ENCODE data around the gene TFCP2L1.

Gene TFCP2L1

DNA sequence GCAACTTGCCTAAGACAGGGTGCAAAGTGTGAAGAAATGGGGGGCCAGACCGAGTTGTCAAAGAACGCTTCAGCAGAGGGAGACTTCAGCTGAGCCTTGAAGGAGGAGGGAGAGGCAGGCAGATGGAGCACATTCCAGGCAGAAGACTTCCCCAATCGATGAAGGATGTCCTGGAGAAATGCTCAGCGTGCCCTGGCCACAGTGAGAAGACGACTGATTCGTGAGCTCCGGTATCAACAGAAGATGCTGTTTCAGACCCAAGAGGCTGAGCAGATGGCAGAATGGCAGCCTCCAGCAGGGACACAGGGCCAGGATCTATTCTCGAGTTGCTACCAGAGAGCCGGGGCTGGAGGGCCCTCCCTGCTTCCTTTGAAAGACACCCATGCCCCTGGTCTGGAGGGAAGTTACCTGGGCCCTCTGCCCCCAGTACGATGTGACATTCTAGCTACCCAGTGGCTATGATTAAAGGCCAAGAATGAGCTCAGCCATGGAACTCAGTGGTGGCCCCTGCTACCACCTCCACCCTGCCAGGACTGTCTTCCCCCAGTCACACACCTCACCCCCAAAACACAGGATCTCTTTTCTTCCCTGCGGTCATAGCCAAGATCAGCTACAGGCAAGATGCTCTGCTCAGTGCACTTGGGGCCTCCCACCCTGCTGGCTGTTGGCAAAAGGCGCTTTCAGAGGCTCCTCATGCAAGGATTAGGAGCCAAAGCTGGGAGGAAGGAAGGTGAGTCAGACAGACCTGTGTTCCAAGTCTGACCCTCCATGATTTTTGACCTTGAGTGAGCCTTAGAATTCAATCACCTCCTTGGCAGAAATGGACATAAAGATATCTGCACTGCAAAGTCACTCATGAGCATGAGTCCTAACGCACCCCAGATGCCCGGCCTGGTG lies 84.3 kb downstream of the TFCP2L1 start:
- ChIA-PET POLR2A (no interaction called here), CTCF (no interaction called here)
- DNase-seq (ENCODE audit: extremely low spot score): no peak
- TF ChIP-seq, protein P1, sequence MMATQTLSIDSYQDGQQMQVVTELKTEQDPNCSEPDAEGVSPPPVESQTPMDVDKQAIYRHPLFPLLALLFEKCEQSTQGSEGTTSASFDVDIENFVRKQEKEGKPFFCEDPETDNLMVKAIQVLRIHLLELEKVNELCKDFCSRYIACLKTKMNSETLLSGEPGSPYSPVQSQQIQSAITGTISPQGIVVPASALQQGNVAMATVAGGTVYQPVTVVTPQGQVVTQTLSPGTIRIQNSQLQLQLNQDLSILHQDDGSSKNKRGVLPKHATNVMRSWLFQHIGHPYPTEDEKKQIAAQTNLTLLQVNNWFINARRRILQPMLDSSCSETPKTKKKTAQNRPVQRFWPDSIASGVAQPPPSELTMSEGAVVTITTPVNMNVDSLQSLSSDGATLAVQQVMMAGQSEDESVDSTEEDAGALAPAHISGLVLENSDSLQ (IDR thresholded peaks at IDR 0.05): no peak
- no peak for TF ChIP-seq FOXK2 (IDR thresholded peaks at IDR 0.05)
- no peak for TF ChIP-seq ELF4 (IDR thresholded peaks at IDR 0.05)
- no peak for TF ChIP-seq ARNT (IDR thresholded peaks at IDR 0.05)
- no peak for TF ChIP-seq TARDBP (IDR thresholded peaks at IDR 0.05)

DNA sequence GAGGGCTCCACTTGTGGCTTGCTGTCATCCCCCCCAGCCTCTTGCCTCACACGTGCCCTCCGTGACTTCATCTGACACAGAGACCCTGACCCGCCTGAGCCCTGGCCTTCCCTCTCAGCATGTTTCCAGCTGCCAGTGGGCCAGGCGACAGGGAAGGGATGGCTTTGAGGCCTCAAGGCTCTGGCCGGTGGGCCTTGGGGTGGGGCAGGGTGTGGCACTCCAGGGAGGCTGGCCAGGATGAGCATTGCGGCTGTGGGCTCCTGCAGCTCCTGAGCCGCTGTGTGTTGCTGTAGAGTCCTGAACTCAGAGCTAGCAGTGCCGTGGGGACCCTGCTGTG lies 85.0 kb downstream of the TFCP2L1 start:
- DNase-seq (ENCODE audit: extremely low spot score): no peak
- CTCF ChIA-PET: no interaction called here
- POLR2A ChIA-PET: no interaction called here
- no peak for TF ChIP-seq LEF1 (IDR thresholded peaks at IDR 0.05; ENCODE audit: borderline replicate concordance)
- no peak for TF ChIP-seq CTBP1 (IDR thresholded peaks at IDR 0.05; ENCODE audit: borderline replicate concordance)
- no peak for TF ChIP-seq ZNF384 (IDR thresholded peaks at IDR 0.05)

DNA sequence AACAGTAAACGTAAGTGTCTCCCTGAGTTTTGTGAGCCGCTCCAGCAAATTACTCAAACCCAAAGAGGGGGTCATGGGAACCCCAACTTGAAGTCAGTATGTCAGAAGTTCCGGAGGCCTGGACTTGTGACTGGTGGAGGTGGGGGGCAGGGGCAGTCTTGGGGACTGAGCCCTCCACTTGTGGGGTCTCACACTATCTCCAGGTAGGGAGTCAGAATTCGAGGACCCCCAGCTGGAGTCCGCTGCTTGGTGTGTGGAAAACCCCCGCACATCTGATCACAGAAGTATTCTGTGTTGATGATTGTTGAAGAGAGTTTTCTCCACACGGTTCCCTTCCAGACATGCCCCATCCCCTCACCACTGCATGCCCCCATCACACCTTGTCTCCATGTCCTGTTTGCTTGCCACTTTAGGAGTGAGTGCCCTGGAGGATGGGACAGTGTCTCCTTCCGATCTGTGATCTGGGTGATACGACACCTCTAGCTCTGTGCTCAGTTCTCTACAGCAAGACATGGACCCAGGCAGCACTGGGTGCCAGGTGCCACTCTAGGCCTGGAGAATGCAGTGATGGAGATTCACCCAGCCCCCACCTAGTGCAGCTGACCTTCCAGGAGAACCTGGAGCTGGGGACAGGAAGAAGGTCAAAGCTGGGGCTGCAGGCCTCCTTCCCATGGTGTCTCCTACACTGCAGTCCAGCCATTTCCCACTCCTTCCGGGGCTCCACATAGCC lies 85.6 kb downstream of the TFCP2L1 start:
- ChIA-PET CTCF (interaction anchor here (0.6 kb wide), 1 partner anchor 1997 kb away, joined by 3 read pairs; no protein-coding TSS in a partner anchor), POLR2A (no interaction called here)
- no peak for TF ChIP-seq TARDBP (IDR thresholded peaks at IDR 0.05)
- TF ChIP-seq BHLHE40 (IDR thresholded peaks at IDR 0.05; ENCODE audit: borderline replicate concordance): no peak
- no peak for TF ChIP-seq ZNF384 (IDR thresholded peaks at IDR 0.05)
- TF ChIP-seq FOXK2 (IDR thresholded peaks at IDR 0.05): no peak
- TF ChIP-seq NFRKB (IDR thresholded peaks at IDR 0.05): no peak
- TF ChIP-seq SP1 (IDR thresholded peaks at IDR 0.05): no peak
- no peak for TF ChIP-seq FOXM1 (IDR thresholded peaks at IDR 0.05; ENCODE audit: borderline replicate concordance)
- TF ChIP-seq CTBP1 (IDR thresholded peaks at IDR 0.05; ENCODE audit: borderline replicate concordance): no peak
- TF ChIP-seq, protein P1 (IDR thresholded peaks at IDR 0.05): no peak
- DNase-seq (ENCODE audit: extremely low spot score): no peak

DNA sequence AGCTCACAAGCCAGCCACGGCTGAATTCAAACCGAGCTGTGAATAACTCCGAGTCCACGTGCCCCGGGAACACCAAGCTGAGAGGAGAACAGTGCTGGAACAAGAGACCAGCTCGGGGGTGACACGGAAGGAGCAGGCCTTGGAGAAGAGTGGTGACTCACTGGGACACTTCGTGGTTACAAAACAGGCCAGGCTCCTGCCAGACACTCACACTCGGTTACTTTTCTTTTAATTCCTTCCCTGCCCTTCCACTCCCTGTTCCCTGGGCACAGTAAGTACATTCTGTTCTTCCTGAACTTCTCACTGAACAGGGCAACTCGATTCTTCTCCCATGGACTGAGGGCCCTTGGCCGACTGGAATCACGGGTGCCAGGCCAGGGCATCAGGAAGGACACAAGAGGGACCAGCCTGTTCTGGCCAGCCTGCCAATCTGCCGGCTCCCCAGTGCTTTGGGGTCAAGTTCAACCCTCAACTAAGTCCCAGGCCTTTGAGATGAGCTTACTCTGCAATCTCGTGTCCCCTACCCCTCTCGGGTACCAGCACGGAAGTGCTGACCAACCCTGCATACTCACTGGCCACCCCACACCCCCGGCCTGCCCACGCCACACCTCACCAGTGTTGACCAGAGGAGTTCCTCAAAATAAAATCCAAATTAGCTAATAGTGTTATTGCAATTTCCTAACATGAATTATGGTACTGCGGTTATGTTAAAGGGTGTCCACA lies 87.5 kb downstream of the TFCP2L1 start:
- DNase-seq (ENCODE audit: extremely low spot score): no peak
- ChIA-PET POLR2A (no interaction called here), CTCF (no interaction called here)
- no peak for TF ChIP-seq SP1 (IDR thresholded peaks at IDR 0.05)
- no peak for TF ChIP-seq ELF4 (IDR thresholded peaks at IDR 0.05)
- no peak for TF ChIP-seq FOXA1 (IDR thresholded peaks at IDR 0.05)
- TF ChIP-seq L3MBTL2 (conservative IDR thresholded peaks at IDR 0.05): no peak
- TF ChIP-seq HDGF (IDR thresholded peaks at IDR 0.05; ENCODE audit: borderline replicate concordance): no peak
- TF ChIP-seq NFRKB (IDR thresholded peaks at IDR 0.05): no peak
- no peak for TF ChIP-seq FOXM1 (IDR thresholded peaks at IDR 0.05; ENCODE audit: borderline replicate concordance)
- no peak for TF ChIP-seq CTBP1 (IDR thresholded peaks at IDR 0.05; ENCODE audit: borderline replicate concordance)
- TF ChIP-seq ARNT (IDR thresholded peaks at IDR 0.05): no peak
- TF ChIP-seq LEF1 (IDR thresholded peaks at IDR 0.05; ENCODE audit: borderline replicate concordance): no peak
- no peak for TF ChIP-seq BHLHE40 (IDR thresholded peaks at IDR 0.05; ENCODE audit: borderline replicate concordance)
- no peak for TF ChIP-seq SUZ12 (IDR thresholded peaks at IDR 0.05)

DNA sequence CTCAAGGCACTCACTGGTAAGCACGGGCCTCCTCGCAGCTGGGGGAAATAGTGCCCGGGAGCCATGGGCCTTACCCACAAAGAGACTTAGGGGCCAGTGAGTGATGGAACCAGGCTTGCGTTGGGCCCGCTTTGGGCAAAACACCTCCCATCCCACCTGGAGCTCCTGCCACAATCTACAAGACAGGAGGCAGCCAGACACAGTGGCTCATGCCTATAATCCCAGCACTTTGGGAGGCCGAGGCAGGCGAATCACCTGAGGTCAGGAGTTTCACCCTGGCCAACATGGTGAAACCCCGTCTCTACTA lies 88.2 kb downstream of the TFCP2L1 start:
- CTCF ChIA-PET: no interaction called here
- POLR2A ChIA-PET: no interaction called here
- TF ChIP-seq CTBP1 (IDR thresholded peaks at IDR 0.05; ENCODE audit: borderline replicate concordance) (no peak), FOXM1 (IDR thresholded peaks at IDR 0.05; ENCODE audit: borderline replicate concordance) (no peak), FOXA1 (IDR thresholded peaks at IDR 0.05) (no peak), SUZ12 (IDR thresholded peaks at IDR 0.05) (no peak), HDGF (IDR thresholded peaks at IDR 0.05; ENCODE audit: borderline replicate concordance) (no peak), ZNF384 (IDR thresholded peaks at IDR 0.05) (no peak), FOXK2 (IDR thresholded peaks at IDR 0.05) (no peak), NFRKB (IDR thresholded peaks at IDR 0.05) (no peak), BHLHE40 (IDR thresholded peaks at IDR 0.05; ENCODE audit: borderline replicate concordance) (no peak), L3MBTL2 (conservative IDR thresholded peaks at IDR 0.05) (no peak), ARNT (IDR thresholded peaks at IDR 0.05) (no peak)
- TF ChIP-seq, protein P1 (IDR thresholded peaks at IDR 0.05): no peak
- DNase-seq (ENCODE audit: extremely low spot score): no peak

DNA sequence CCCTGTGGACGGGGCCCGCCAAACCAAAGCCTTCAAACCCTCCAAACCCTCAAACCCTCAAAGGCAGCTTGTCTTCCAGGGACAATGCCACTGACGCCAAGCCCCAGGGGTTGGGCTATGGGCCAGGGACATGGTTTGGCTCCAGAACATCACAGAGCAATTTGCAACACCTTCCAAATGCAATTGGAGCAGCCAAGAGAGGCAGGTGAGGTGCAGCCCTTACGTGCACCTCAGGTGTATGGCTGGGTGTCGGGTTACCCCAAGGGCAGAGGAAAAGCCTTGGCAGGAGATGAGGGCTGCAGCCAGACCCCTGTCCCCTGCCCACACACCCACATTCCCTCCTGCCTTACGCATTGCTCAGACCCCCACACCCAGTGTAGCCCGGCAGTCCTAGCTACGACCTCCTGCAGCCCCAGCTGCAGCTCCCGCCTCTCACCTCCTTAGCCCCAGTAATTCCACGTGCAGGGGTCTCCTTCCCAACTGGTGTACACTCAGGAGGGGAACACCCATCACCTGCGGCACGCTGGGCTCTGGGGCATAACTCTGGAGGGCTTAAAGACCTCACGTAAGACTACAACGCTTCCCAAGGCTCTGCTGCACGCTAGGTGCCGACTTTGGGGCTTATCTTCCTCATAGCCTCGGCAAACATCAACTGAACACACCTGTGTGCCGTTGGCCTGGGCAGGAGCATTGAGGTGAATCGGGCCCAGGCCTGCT lies 88.7 kb downstream of the TFCP2L1 start:
- TF ChIP-seq CTBP1 (IDR thresholded peaks at IDR 0.05; ENCODE audit: borderline replicate concordance): no peak
- TF ChIP-seq, protein P1 (IDR thresholded peaks at IDR 0.05): no peak
- TF ChIP-seq ARNT (IDR thresholded peaks at IDR 0.05): no peak
- TF ChIP-seq ZNF384 (IDR thresholded peaks at IDR 0.05): no peak
- TF ChIP-seq FOXM1 (IDR thresholded peaks at IDR 0.05; ENCODE audit: borderline replicate concordance): no peak
- no peak for TF ChIP-seq BHLHE40 (IDR thresholded peaks at IDR 0.05; ENCODE audit: borderline replicate concordance)
- no peak for TF ChIP-seq HDGF (IDR thresholded peaks at IDR 0.05; ENCODE audit: borderline replicate concordance)
- TF ChIP-seq FOXA1 (IDR thresholded peaks at IDR 0.05): no peak
- no peak for TF ChIP-seq SUZ12 (IDR thresholded peaks at IDR 0.05)
- ChIA-PET POLR2A (no interaction called here), CTCF (no interaction called here)
- DNase-seq (ENCODE audit: extremely low spot score): no peak
